ENCODE results near the gene WDR11. TPM values are rescaled to one million over a fixed set of nuclear protein-coding genes. Genes with fewer than 3 reads are reported as not detected.

The WDR11 gene
- total and polyA plus RNA-seq, 9 of the 15 experiments (the other 6 are each of a cell fraction or from before 2014, with no cell fraction given) = 12.4 to 50.7 (median 23.6) TPM

GRCh38 chr10:120850911-120851865, at the start of gene WDR11 (continued):
- TF ChIP-seq HDAC2 (IDR thresholded peaks at IDR 0.05) (0 out of 2 replicates have a peak, but pooled peaks have one; percentile 10), CBX1 (IDR thresholded peaks at IDR 0.05; ENCODE audit: low read depth) (no peak), RFX7 (CRISPR knock-in tag; IDR thresholded peaks at IDR 0.05) (no peak), IRF9 (tag; IDR thresholded peaks at IDR 0.05) (no peak), DNMT1 (IDR thresholded peaks at IDR 0.05) (no peak), TAF9B (IDR thresholded peaks at IDR 0.05; ENCODE audit: partially characterized antibody) (peak; percentile 78), MIER1 (IDR thresholded peaks at IDR 0.05; ENCODE audit: low read depth) (no peak), SNAPC5 (CRISPR knock-in tag; IDR thresholded peaks at IDR 0.05) (no peak), ZNF316 (IDR thresholded peaks at IDR 0.05) (no peak), NUFIP1 (IDR thresholded peaks at IDR 0.05; ENCODE audit: partially characterized antibody) (no peak), PYGO2 (tag; IDR thresholded peaks at IDR 0.05) (no peak), TCFL5 (CRISPR knock-in tag; conservative IDR thresholded peaks at IDR 0.05) (no peak), PHF20 (IDR thresholded peaks at IDR 0.05; ENCODE audit: partially characterized antibody) (peak; percentile 95), CHD4 (IDR thresholded peaks at IDR 0.05; ENCODE audit: insufficient read depth, insufficient replicate concordance, low read depth, low read length, poor library complexity, severe bottlenecking) (no peak), TEAD4 (IDR thresholded peaks at IDR 0.05; ENCODE audit: low read length) (0 out of 2 replicates have a peak, but pooled peaks have one; percentile 30), TEAD4 (CRISPR knock-in tag; IDR thresholded peaks at IDR 0.05; ENCODE audit: borderline replicate concordance) (no peak)
- TF ChIP-seq, protein P1, sequence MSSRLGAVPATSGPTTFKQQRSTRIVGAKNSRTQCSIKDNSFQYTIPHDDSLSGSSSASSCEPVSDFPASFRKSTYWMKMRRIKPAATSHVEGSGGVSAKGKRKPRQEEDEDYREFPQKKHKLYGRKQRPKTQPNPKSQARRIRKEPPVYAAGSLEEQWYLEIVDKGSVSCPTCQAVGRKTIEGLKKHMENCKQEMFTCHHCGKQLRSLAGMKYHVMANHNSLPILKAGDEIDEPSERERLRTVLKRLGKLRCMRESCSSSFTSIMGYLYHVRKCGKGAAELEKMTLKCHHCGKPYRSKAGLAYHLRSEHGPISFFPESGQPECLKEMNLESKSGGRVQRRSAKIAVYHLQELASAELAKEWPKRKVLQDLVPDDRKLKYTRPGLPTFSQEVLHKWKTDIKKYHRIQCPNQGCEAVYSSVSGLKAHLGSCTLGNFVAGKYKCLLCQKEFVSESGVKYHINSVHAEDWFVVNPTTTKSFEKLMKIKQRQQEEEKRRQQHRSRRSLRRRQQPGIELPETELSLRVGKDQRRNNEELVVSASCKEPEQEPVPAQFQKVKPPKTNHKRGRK (tag; IDR thresholded peaks at IDR 0.05) = peak; percentile 60
- TF ChIP-seq, protein P2, sequence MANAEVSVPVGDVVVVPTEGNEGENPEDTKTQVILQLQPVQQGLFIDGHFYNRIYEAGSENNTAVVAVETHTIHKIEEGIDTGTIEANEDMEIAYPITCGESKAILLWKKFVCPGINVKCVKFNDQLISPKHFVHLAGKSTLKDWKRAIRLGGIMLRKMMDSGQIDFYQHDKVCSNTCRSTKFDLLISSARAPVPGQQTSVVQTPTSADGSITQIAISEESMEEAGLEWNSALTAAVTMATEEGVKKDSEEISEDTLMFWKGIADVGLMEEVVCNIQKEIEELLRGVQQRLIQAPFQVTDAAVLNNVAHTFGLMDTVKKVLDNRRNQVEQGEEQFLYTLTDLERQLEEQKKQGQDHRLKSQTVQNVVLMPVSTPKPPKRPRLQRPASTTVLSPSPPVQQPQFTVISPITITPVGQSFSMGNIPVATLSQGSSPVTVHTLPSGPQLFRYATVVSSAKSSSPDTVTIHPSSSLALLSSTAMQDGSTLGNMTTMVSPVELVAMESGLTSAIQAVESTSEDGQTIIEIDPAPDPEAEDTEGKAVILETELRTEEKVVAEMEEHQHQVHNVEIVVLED (CRISPR knock-in tag; IDR thresholded peaks at IDR 0.05) = no peak
- TF ChIP-seq, protein P3, sequence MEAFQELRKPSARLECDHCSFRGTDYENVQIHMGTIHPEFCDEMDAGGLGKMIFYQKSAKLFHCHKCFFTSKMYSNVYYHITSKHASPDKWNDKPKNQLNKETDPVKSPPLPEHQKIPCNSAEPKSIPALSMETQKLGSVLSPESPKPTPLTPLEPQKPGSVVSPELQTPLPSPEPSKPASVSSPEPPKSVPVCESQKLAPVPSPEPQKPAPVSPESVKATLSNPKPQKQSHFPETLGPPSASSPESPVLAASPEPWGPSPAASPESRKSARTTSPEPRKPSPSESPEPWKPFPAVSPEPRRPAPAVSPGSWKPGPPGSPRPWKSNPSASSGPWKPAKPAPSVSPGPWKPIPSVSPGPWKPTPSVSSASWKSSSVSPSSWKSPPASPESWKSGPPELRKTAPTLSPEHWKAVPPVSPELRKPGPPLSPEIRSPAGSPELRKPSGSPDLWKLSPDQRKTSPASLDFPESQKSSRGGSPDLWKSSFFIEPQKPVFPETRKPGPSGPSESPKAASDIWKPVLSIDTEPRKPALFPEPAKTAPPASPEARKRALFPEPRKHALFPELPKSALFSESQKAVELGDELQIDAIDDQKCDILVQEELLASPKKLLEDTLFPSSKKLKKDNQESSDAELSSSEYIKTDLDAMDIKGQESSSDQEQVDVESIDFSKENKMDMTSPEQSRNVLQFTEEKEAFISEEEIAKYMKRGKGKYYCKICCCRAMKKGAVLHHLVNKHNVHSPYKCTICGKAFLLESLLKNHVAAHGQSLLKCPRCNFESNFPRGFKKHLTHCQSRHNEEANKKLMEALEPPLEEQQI (IDR thresholded peaks at IDR 0.05) = peak; percentile 89; the same call in 1 of the 2 replicates

All from K562 (cell line).